Natural killer cell (primary cell): ENCODE data around the gene SYNJ2. TPM values are rescaled to one million over a fixed set of nuclear protein-coding genes. Genes with fewer than 3 reads are reported as not detected.

ENCODE experiments used
- ATAC-seq, 3 donors: fragments of 150-1000 bp in 2 of 3; fragments of 200-7000 bp in 1 of 3; cut with Tn5 transposase; 1 replicate in 1 of 3; 2 replicates in 2 of 3; pipeline ENCODE4 v1.10.0; 2021; ENCODE audit warnings: mild to moderate bottlenecking in 2 of 3, moderate library complexity in 2 of 3
- DNase-seq, 2 donors: peaks; one replicate each; pipeline versions ENCODE4 v3.0.0 to v3.0.0-alpha.2; 2013 to 2021; ENCODE audit warnings: mixed read lengths in 1 of 2
- H3K27ac ChIP-seq: one replicate; pipeline ENCODE4 v1.5.1; 2013; ENCODE audit warnings: mild to moderate bottlenecking, low read length
- H3K27me3 ChIP-seq: one replicate; pipeline ENCODE4 v1.6.1; 2013; ENCODE audit warnings: low read length; ENCODE audit not compliant: control insufficient read depth, insufficient read depth
- H3K36me3 ChIP-seq: one replicate; pipeline ENCODE4 v1.6.1; 2013; ENCODE audit warnings: low read length; ENCODE audit not compliant: control insufficient read depth, insufficient read depth
- H3K4me1 ChIP-seq: one replicate; pipeline ENCODE4 v1.6.1; 2013; ENCODE audit warnings: low read length; ENCODE audit not compliant: control insufficient read depth, insufficient read depth
- H3K4me3 ChIP-seq: one replicate; pipeline ENCODE4 v1.5.1; 2013; ENCODE audit warnings: low read length
- H3K9me3 ChIP-seq: one replicate; pipeline ENCODE4 v1.6.1; 2013; ENCODE audit warnings: low read length; ENCODE audit not compliant: control insufficient read depth, insufficient read depth
- H3K27ac Mint-ChIP-seq, 2 donors: one replicate each; pipeline ENCODE4 v1.8.0; 2022; ENCODE audit warnings: mild to moderate bottlenecking in 2 of 2, mixed read lengths in 2 of 2, moderate library complexity in 1 of 2
- H3K27me3 Mint-ChIP-seq, 2 donors: one replicate each; pipeline ENCODE4 v1.8.0; 2022; ENCODE audit warnings: low read depth in 2 of 2, mixed read lengths in 2 of 2
- H3K36me3 Mint-ChIP-seq: one replicate; pipeline ENCODE4 v1.8.0; 2022; ENCODE audit warnings: mixed read lengths
- H3K4me1 Mint-ChIP-seq, 2 donors: one replicate each; pipeline ENCODE4 v1.8.0; 2022; ENCODE audit warnings: mixed read lengths in 2 of 2
- H3K4me3 Mint-ChIP-seq: one replicate; pipeline ENCODE4 v1.8.0; 2022; ENCODE audit warnings: mild to moderate bottlenecking, moderate library complexity, mixed read lengths
- H3K9me3 Mint-ChIP-seq, 2 donors: one replicate each; pipeline ENCODE4 v1.8.0; 2022; ENCODE audit warnings: mixed read lengths in 2 of 2
- CTCF ChIP-seq: fragments of 200-600 bp; IDR thresholded peaks from one replicate; pipeline ENCODE4 v1.8.0; 2022; ENCODE audit warnings: antibody characterized with exemption
- WGBS: methylation state at CpG from one replicate; pipeline ENCODE4 v1.1.7; 2013; ENCODE audit warnings: missing lambda C conversion rate; ENCODE audit not compliant: insufficient coverage; 5-methylcytosine and 5-hydroxymethylcytosine counted together
- intact Hi-C: fragments of 100-400 bp; cut with micrococcal nuclease; formaldehyde crosslinking; loops from one replicate; pipeline ENCODE4 v1.14.2; 2022
- total RNA-seq, 4 donors: library from RNA; stranded (reverse); fragments of 120-200 nt in 1 of 4; gene quantifications; one replicate each; pipeline versions ENCODE4 v1.2.3 to v1.2.4, GENCODE V29; 2013 to 2022

The SYNJ2 gene
- total RNA-seq, 3 donors from 2014 or later (not counting 1 experiment from before 2014, with no cell fraction given) = 24.4 to 47.0 (median 28.0) TPM

GRCh38 chr6:157981132-157981394 is 600 bp upstream of the SYNJ2 start:
- no peaks in the 10 kb centered on the region for H3K9me3 ChIP-seq
- no peaks in the 10 kb centered on the region for H3K36me3 ChIP-seq
- H3K36me3 Mint-ChIP-seq = no peaks in the 10 kb centered on the region
- 3% methylated on average over 24 of the region's 24 CpGs for WGBS
- no peaks in the 10 kb centered on the region for H3K27me3 ChIP-seq
- ATAC-seq (no peak), DNase-seq (no peak)
- H3K27ac Mint-ChIP-seq = peak overlapping the region; percentile 65 to 77
- intact Hi-C loops = loop anchor here (1.0 kb wide), 2 partner anchors 45 to 91 kb away; no protein-coding TSS in a partner anchor
- no peaks in the 10 kb centered on the region for H3K27me3 Mint-ChIP-seq
- no peak overlapping the region for H3K27ac ChIP-seq
- H3K4me3 ChIP-seq = peak overlapping the region; percentile 58
- H3K9me3 Mint-ChIP-seq = no peaks in the 10 kb centered on the region
- peaks cover 40% of the 10 kb centered on the region for H3K4me1 ChIP-seq
- peaks cover 48 to 49% of the 10 kb centered on the region in 2 donors for H3K4me1 Mint-ChIP-seq
- peak overlapping the region; percentile 87 for H3K4me3 Mint-ChIP-seq
- TF ChIP-seq CTCF = no peak

GRCh38 chr6:157982102-157982562 is 469 bp downstream of the SYNJ2 start:
- Mint-ChIP-seq H3K9me3 (no peaks in the 10 kb centered on the region), H3K36me3 (no peaks in the 10 kb centered on the region), H3K27me3 (no peaks in the 10 kb centered on the region), H3K4me1 (peaks cover 48 to 49% of the 10 kb centered on the region in 2 donors), H3K27ac (peak overlapping the region; percentile 64 to 77), H3K4me3 (peak overlapping the region; percentile 81)
- no peak for TF ChIP-seq CTCF
- Histone ChIP-seq H3K9me3 (no peaks in the 10 kb centered on the region), H3K4me3 (peak overlapping the region; percentile 63), H3K27ac (no peak overlapping the region), H3K4me1 (peaks cover 40% of the 10 kb centered on the region), H3K36me3 (no peaks in the 10 kb centered on the region), H3K27me3 (no peaks in the 10 kb centered on the region)
- 1% methylated on average over 36 of the region's 36 CpGs for WGBS
- intact Hi-C loops = no loop called here
- DNase-seq = peak; percentile 47 to 52
- ATAC-seq = peak; percentile 17 to 38 (median 35)

GRCh38 chr6:157982563-157983405 is 1.1 kb downstream of the SYNJ2 start:
- H3K36me3 Mint-ChIP-seq = no peaks in the 10 kb centered on the region
- ATAC-seq = no peak
- peaks cover 48 to 49% of the 10 kb centered on the region in 2 donors for H3K4me1 Mint-ChIP-seq
- no peak overlapping the region for H3K27ac ChIP-seq
- peaks cover 40% of the 10 kb centered on the region for H3K4me1 ChIP-seq
- no peaks in the 10 kb centered on the region for H3K27me3 ChIP-seq
- TF ChIP-seq CTCF = no peak
- H3K4me3 ChIP-seq = peak overlapping the region; percentile 63
- WGBS = 67% methylated on average over 17 of the region's 17 CpGs
- H3K36me3 ChIP-seq = no peaks in the 10 kb centered on the region
- peak overlapping the region; percentile 81 for H3K4me3 Mint-ChIP-seq
- H3K9me3 Mint-ChIP-seq = no peaks in the 10 kb centered on the region
- peak overlapping the region; percentile 64 to 77 for H3K27ac Mint-ChIP-seq
- no peaks in the 10 kb centered on the region for H3K9me3 ChIP-seq
- intact Hi-C loops = no loop called here
- DNase-seq = peak in 1 of 2 donors; percentile 30
- no peaks in the 10 kb centered on the region for H3K27me3 Mint-ChIP-seq
